Endodermal cell (in vitro differentiated cells): ENCODE data around the gene MTA1. TPM values are rescaled to one million over a fixed set of nuclear protein-coding genes. Genes with fewer than 3 reads are reported as not detected.

Experiments used
- DNase-seq: peaks from one replicate; pipeline ENCODE4 v3.0.0-alpha.2; 2017
- H3K27ac ChIP-seq: 2 replicates; pipeline ENCODE4 v1.5.1; 2013; ENCODE audit warnings: mild to moderate bottlenecking, low read depth, low read length, moderate library complexity
- H3K27me3 ChIP-seq: 2 replicates; pipeline ENCODE4 v1.6.1; 2013; ENCODE audit warnings: mild to moderate bottlenecking, low read length, moderate library complexity; ENCODE audit not compliant: insufficient read depth, control insufficient read depth, poor library complexity, severe bottlenecking
- H3K36me3 ChIP-seq: 2 replicates; pipeline ENCODE4 v1.7.0; 2013; ENCODE audit warnings: mild to moderate bottlenecking, low read length, moderate library complexity; ENCODE audit not compliant: control insufficient read depth, insufficient read depth
- H3K4me1 ChIP-seq: one replicate; pipeline ENCODE4 v1.7.0; 2013; ENCODE audit warnings: low read length; ENCODE audit not compliant: control insufficient read depth, insufficient read depth
- H3K4me3 ChIP-seq: 2 replicates; pipeline ENCODE4 v1.5.1; 2013; ENCODE audit warnings: mild to moderate bottlenecking, low read length, moderate library complexity
- H3K9ac ChIP-seq: 2 replicates; pipeline ENCODE4 v1.6.1; 2013; ENCODE audit warnings: mild to moderate bottlenecking, low read length, moderate library complexity; ENCODE audit not compliant: poor library complexity, severe bottlenecking; ENCODE audit errors: extremely low read depth
- H3K9me3 ChIP-seq: 2 replicates; pipeline ENCODE4 v1.6.1; 2013; ENCODE audit warnings: mild to moderate bottlenecking, low read length, moderate library complexity; ENCODE audit not compliant: control insufficient read depth
- H3K27ac Mint-ChIP-seq: 2 replicates; pipeline ENCODE4 v1.8.0; 2020; ENCODE audit warnings: mixed read lengths
- H3K27me3 Mint-ChIP-seq: 2 replicates; pipeline ENCODE4 v1.8.0; 2021; ENCODE audit warnings: mild to moderate bottlenecking, mixed read lengths; ENCODE audit not compliant: insufficient read depth
- H3K36me3 Mint-ChIP-seq: 2 replicates; pipeline ENCODE4 v1.8.0; 2020; ENCODE audit warnings: low read depth, mixed read lengths
- H3K4me1 Mint-ChIP-seq: 2 replicates; pipeline ENCODE4 v1.8.0; 2020; ENCODE audit warnings: mixed read lengths
- H3K4me3 Mint-ChIP-seq: 2 replicates; pipeline ENCODE4 v1.8.0; 2020; ENCODE audit warnings: mild to moderate bottlenecking, moderate library complexity, mixed read lengths
- H3K9me3 Mint-ChIP-seq: 2 replicates; pipeline ENCODE4 v1.8.0; 2020; ENCODE audit warnings: mild to moderate bottlenecking, mixed read lengths
- CTCF ChIP-seq: fragments of 200-600 bp; sonication (generic); conservative IDR thresholded peaks from 2 replicates; pipeline ENCODE4 v1.5.0; 2021; ENCODE audit warnings: antibody characterized with exemption, mild to moderate bottlenecking
- WGBS, 2 experiments: methylation state at CpG; one replicate each; pipeline versions ENCODE4 v1.1.5 to v1.1.7; 2013; ENCODE audit warnings: missing lambda C conversion rate in 2 of 2, mixed read lengths in 1 of 2; ENCODE audit not compliant: insufficient coverage in 1 of 2, insufficient read length in 1 of 2; 5-methylcytosine and 5-hydroxymethylcytosine counted together
- total RNA-seq, 2 donors: library from RNA; stranded (reverse); fragmentation: NEBNext Ultra II Directional in 1 of 2; extraction: Animal tissue kit (Norgen Biotek cat#: 25700) in 1 of 2; gene quantifications; 2 replicates in 1 of 2; 3 replicates in 1 of 2; pipeline ENCODE4 v1.2.1, GENCODE V29; 2021

Gene MTA1
- total RNA-seq, 2 donors from 2014 or later: 245 to 246 TPM

- H3K4me1 Mint-ChIP-seq: peaks cover 6% of the 10 kb centered on the region
- no peak overlapping the region for H3K4me3 Mint-ChIP-seq
- H3K36me3 Mint-ChIP-seq: peaks cover 22% of the 10 kb centered on the region
- Histone ChIP-seq H3K36me3 (peaks cover 5% of the 10 kb centered on the region), H3K4me1 (peaks cover 2% of the 10 kb centered on the region), H3K27me3 (no peaks in the 10 kb centered on the region), H3K9ac (no peak overlapping the region), H3K4me3 (no peak overlapping the region), H3K9me3 (no peaks in the 10 kb centered on the region), H3K27ac (no peak overlapping the region)
- TF ChIP-seq CTCF: no peak
- DNase-seq: no peak
- H3K27ac Mint-ChIP-seq: no peak overlapping the region
- no peaks in the 10 kb centered on the region for H3K27me3 Mint-ChIP-seq
- no peaks in the 10 kb centered on the region for H3K9me3 Mint-ChIP-seq
- 90 to 99% methylated on average over 8 to 27 of the region's 27 CpGs for WGBS, 2 experiments
Measured at GRCh38 chr14:105381446-105382342, 37.9 kb upstream of the MTA1 start.

GRCh38 chr14:105382343-105383082 lies 37.1 kb upstream of the MTA1 start:
- H3K9me3 ChIP-seq: no peaks in the 10 kb centered on the region
- no peaks in the 10 kb centered on the region for H3K9me3 Mint-ChIP-seq
- H3K27me3 Mint-ChIP-seq: no peaks in the 10 kb centered on the region
- H3K4me3 Mint-ChIP-seq: no peak overlapping the region
- H3K4me1 Mint-ChIP-seq: peaks cover 6% of the 10 kb centered on the region
- no peak overlapping the region for H3K4me3 ChIP-seq
- no peak overlapping the region for H3K27ac Mint-ChIP-seq
- H3K27ac ChIP-seq: no peak overlapping the region
- H3K27me3 ChIP-seq: no peaks in the 10 kb centered on the region
- H3K36me3 Mint-ChIP-seq: peaks cover 24% of the 10 kb centered on the region
- DNase-seq: no peak
- 95% methylated on average over 23 to 26 of the region's 26 CpGs for WGBS, 2 experiments
- no peak overlapping the region for H3K9ac ChIP-seq
- peaks cover 5% of the 10 kb centered on the region for H3K36me3 ChIP-seq
- H3K4me1 ChIP-seq: peaks cover 2% of the 10 kb centered on the region
- TF ChIP-seq CTCF: no peak

- Mint-ChIP-seq H3K4me1 (peaks cover 1% of the 10 kb centered on the region), H3K4me3 (no peak overlapping the region), H3K9me3 (no peaks in the 10 kb centered on the region), H3K36me3 (peaks cover 24% of the 10 kb centered on the region), H3K27me3 (no peaks in the 10 kb centered on the region), H3K27ac (no peak overlapping the region)
- 96 to 98% methylated on average over 19 to 32 of the region's 32 CpGs for WGBS, 2 experiments
- Histone ChIP-seq H3K9ac (no peak overlapping the region), H3K36me3 (peaks cover 5% of the 10 kb centered on the region), H3K4me3 (no peak overlapping the region), H3K27me3 (no peaks in the 10 kb centered on the region), H3K4me1 (no peaks in the 10 kb centered on the region), H3K9me3 (no peaks in the 10 kb centered on the region), H3K27ac (no peak overlapping the region)
- DNase-seq: no peak
- no peak for TF ChIP-seq CTCF
Measured at GRCh38 chr14:105383083-105383730, 36.4 kb upstream of the MTA1 start.
